ENCODE data around the gene BAIAP2.

The BAIAP2 gene

DNA sequence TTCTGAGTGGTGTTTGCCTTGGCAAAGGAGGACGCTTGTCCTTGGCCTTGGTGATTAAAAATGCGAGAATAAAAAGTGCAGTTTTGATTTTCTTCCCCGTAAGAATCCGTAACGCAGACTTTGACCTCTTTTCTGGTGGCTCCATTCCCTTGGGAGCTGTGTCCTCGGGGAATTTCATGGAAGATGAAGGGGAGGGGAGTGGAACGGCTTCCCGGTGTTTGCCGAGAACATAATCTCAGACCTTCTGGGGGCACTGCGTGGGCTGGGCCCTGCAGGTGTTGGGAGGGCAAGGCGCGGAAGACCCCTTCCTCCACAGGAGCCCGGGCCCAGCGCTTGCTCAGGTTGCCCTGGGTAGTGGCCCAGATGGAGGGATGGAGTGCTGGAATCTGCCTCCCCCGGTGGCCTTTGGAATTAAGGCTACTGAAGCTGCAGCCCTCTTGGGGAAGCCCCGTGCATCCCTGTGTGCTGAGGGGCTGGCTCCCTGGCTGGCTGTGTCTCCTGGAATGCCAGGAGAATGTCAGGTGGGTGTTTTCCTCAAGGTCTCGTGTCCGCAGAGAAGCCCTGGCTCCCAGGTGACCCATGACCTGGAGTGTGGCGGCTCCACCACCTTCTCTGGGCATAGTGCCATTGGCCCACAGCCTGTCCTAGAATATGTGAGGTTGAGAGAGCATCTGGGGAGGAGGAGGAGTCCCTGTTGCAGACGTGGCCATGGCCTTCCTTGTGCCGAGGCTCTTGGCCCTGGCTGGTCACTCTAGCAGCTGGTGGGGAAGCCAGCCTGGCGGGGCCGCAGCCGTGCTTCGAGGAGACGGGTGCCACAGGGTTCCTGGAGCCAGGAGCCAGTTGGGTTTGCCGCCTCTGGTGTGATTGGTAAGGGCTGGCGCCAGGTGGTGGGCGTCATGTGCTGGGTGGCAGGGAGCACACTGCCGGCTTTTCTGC lies 3.1 kb downstream of the BAIAP2 start:
- DNase-seq (ENCODE audit: low read depth): no peak

DNA sequence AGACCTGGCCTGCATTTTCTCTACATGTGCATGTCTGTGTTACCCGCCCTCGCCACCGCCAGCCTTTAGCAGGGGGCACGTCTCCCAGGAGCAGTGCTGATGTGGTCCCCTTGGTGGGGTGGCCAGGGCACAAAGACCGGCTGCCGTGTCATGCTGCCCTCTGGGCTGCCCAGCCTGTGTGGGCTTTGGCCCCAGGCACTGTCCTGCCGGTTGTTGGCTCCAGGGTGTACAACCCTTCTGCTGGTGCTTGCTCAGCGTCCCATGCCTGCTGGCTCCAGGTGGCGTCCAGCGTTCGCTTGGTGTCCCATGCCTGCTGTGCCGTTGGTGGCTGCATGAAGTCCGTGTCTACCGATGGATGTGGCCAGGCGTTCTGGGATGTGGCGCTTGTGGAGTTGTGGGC lies 4.1 kb downstream of the BAIAP2 start:
- no peak for DNase-seq (ENCODE audit: low read depth)

GRCh38 chr17:81039854-81040758 lies 5.2 kb downstream of the BAIAP2 start:
- no peak for DNase-seq (ENCODE audit: low read depth)

- DNase-seq (ENCODE audit: low read depth): no peak
Observed at GRCh38 chr17:81040791-81041337, 5.9 kb downstream of the BAIAP2 start.

DNA sequence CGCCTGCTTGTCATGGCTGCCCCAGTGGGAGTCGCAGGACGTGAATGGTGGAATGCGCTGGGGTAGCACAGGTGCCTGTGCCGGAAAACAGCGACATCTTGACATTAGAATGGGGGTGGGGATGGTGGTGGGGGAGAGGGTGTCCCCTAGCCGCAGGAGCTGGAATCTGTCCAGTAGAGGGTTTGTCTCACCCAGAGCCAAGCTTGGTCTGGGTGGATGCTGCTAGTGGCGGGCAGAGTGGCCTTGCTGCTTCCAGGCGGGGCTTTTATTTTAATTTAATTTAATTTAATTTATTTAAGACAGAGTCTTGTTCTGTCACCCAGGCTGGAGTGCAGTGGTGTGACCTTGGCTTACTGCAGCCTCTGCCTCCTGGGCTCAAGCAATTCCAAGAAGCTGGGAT lies 7.7 kb downstream of the BAIAP2 start:
- no peak for DNase-seq (ENCODE audit: low read depth)

- DNase-seq (ENCODE audit: low read depth): no peak
Observed at GRCh38 chr17:81043319-81043724, 8.4 kb downstream of the BAIAP2 start.

DNA sequence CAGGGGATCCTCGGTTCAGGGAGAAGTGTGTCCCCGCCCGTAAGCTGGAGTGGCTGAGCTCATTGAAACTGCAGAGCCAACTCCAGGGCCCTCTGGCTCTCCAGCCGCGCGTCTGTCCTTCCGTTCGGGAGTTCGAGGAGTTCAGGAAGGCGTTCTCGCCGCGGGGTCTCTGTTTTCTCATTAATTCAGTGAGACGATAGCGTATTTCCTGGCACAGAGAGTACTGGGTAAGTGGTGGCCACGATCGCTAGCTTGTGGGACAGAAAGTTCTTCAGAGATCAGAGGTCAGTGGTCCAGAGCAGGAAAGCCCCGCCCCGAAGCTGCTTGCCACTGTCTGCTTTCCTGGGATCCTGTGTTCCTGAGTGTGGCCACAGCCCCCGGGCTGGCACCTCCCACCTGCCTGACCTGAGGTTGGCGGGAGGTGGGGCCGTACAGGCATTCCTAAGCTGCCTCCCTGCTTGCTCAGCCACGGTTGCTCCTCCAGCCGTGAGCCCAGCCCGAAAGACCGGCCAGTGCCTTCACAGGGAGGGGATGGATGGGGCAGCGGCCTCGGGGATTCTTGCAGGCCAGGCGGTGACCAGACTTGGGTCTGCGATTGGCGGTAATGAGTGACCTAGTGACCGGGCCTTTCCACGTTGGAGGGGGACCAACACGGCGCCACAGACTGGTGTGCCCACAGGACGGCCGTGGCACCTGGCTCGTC lies 8.9 kb downstream of the BAIAP2 start:
- no peak for DNase-seq (ENCODE audit: low read depth)

DNA sequence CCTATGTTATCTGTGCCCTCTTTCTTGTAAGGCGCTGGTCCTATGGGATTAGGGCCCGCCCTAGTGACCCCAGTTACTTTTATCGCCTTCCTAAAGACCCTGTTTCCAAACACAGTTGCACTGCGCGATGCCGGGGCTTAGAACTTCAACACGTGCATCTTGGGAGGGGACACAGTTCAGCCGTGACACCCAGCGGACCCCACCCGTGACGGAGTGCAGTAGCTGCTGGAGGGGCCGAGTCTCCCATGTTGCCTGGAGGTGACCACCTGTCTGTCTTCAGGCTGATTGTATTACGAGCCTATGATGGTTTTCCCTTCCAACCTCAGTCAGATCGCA lies 9.4 kb downstream of the BAIAP2 start:
- DNase-seq (ENCODE audit: low read depth): no peak

DNA sequence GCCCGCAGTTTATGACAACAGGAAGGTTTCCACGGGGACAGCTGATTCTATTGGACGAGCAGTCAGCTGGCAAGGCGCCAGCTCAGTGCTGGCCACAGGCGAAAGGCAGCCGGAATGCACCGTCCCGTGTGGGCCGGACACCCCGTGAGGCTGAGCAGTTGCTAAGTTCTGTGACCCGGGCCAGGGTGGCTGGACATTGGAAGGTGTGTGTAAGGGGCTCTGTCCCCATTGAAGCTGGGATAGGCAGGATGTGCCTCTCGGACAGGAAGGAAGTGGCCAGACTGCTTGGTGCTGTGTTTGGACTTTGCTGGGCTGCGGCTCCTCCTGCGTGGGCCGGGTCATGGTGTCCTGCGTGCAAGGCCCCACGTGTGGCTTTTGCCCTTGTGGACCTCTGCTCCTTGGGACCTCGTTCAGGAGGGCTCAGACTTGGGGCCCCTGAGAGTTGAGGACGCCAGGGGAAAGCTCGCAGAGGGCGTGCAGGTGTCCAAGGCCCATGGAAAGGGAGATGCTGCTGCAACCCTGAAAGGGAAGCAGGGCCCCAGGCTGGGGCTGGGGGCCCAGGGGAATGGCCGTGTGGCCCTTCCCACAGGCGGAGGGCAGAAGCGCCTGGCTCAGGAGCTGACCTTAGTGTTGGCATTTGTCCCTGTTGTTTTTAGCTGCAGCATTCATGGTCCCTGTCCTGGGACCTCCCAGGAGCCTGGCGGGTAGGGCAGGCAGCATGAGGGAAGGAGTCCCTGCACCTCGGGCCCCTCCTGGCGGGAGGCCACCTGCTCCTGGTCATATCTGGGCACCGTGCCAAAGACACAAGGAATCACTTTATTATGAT lies 10.0 kb downstream of the BAIAP2 start:
- no peak for DNase-seq (ENCODE audit: low read depth)

- no peak for DNase-seq (ENCODE audit: low read depth)
Observed at GRCh38 chr17:81045590-81046095, 10.7 kb downstream of the BAIAP2 start.

DNA sequence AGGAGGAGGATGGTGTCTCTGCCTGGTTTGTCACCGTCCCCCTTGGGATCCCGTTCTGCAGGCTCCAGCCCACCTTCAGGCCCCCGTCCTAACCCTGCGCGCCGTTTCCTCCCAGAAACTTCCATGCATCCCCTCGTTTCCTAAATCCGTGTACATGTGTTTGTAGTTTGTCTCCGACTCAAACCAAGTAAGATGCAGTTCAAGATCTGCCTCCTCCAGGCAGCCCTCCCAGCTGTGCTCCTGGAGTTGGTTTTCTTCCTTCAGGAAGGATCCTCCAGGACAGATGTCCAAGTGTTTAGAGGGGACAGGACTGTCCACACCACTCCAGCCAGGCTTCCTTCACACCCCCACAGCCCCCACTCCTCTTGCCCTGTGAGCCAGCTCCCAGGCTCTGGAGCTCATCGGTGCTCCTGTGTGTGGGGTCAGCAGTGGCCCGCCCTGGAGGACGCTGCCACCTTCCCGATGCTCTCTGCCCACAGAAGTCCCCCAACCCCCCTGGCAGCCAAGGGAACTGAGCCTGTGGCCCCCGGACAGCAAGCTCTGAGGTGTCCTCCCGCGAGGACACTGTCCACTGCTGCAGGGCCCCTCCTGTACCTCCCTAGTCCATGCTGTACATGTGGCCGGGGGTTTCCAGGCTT lies 11.3 kb downstream of the BAIAP2 start:
- no peak for DNase-seq (ENCODE audit: low read depth)

GRCh38 chr17:81046770-81047359 lies 11.9 kb downstream of the BAIAP2 start:
- no peak for DNase-seq (ENCODE audit: low read depth)

DNA sequence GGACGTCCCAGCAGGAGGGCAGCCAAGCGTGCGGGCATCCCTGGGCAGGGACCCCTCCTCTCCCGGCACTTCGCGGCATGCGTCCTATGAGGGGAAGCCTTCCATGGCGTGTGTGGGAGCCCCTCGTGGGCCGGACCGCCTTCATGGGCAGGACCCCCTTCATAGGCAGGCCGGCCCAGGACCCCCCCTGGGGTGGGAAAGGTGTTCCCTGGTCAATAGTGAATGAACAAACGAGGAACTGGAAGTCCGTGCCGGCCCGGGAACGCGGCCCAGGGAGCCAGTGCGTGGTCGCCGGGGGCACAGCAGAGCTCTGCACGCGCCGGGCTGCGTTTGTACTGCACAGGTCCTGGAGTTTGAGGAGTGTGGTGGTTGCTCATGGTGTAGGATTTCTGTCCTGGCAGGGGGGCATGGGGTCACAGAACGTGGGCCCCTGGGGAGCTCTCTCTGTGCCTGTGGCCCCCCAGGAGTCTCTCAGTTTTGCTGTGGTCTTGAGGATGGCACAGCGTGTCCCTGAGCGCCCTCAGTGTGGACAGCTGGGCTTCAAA lies 13.9 kb downstream of the BAIAP2 start:
- no peak for DNase-seq (ENCODE audit: low read depth)

DNA sequence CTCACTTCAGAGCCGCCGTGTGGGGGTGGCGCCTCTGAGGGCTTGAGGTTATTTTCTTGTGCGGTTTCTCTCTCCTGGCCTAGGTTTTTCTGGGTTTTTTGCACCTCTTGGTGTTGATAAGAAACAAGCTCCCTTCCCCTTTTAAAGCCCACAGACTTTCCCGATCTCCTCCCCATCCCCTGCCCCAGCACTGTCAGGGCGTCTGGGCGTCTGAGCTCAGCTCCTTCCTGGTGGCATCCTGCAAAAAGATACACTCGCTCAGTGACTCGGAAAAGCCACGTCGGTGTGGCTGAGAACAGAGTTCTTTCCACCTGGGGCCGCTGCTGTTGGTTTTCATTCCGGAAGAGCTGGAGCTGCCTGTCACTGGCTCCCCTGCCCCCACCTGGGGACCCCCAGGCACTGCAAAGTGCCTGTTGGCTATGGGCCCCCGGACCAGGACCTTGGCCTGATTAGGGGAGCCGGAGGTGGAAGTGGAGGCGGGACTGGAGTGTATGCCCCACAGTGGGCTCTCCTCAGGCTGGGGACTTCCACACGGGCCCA lies 14.5 kb downstream of the BAIAP2 start:
- no peak for DNase-seq (ENCODE audit: low read depth)

- no peak for DNase-seq (ENCODE audit: low read depth)
Observed at GRCh38 chr17:81049973-81050551, 15.1 kb downstream of the BAIAP2 start.

DNA sequence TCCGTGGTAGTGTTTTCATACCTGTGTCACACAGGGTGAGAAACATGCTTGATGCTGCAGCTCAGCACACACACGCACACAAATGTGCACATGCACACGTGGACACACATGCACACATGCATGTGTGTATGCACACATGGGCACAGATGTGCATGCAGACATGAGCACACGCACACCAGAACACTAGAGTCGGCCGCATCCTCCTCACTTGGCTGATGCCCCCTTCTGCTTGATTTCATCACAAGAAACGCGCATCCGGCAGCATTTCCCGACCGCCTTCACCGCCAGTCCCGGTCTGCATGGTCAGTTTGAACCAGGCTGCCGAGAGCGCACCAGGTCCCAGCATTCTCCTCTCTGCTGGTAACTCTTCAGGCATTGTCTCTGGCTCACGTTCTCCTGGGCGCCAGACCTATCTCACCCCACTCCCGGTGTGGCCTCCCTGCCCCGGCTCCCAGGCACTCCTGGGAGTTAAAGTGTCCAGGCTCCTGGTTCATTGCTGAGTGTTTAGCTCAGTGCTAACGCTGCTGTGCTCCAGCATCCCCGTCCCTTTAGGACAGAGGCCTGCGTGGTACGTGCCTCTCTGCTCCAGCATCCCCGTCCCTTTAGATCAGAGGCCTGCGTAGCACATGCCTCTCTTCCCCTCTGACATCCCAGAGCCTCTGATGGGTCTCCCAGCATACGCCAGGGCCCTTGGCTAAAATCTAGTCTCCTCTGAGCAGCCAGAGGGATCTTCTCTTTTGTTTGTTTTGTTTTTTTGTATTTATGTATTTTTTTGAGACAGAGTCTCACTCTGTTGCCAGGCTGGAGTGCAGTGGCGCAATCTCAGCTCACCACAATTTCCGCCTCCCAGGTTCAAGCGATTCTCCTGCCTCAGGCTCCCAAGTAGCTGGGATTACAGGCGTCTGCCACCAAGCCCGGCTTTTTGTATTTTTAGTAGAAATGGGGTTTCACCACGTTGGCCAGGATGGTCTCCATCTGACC lies 16.0 kb downstream of the BAIAP2 start:
- DNase-seq (ENCODE audit: low read depth): no peak

- DNase-seq (ENCODE audit: low read depth): no peak
Observed at GRCh38 chr17:81052199-81052997, 17.4 kb downstream of the BAIAP2 start.

All from GM04503 (cell line).